HG03108 (cell line): ENCODE results near the gene OGFR.

ENCODE experiments used
- ATAC-seq: cut with Tn5 transposase; IDR thresholded peaks from one replicate; pipeline ENCODE4 v1.9.1; 2021; ENCODE audit warnings: moderate library complexity; ENCODE audit not compliant: unreplicated experiment

Gene OGFR

GRCh38 chr20:62782149-62782892 is 22.3 kb upstream of the OGFR start:
- ATAC-seq: no peak

GRCh38 chr20:62782893-62783278 is 21.7 kb upstream of the OGFR start:
- ATAC-seq: no peak

- no peak for ATAC-seq
Observed at GRCh38 chr20:62784497-62784896, 20.1 kb upstream of the OGFR start.

GRCh38 chr20:62785393-62785792 is 19.2 kb upstream of the OGFR start:
- no peak for ATAC-seq

- no peak for ATAC-seq
Observed at GRCh38 chr20:62786157-62786556, 18.5 kb upstream of the OGFR start.

GRCh38 chr20:62787321-62787720 is 17.3 kb upstream of the OGFR start:
- ATAC-seq: no peak

GRCh38 chr20:62787866-62788265 is 16.8 kb upstream of the OGFR start:
- ATAC-seq: no peak

GRCh38 chr20:62788607-62789006 is 16.0 kb upstream of the OGFR start:
- ATAC-seq: no peak

GRCh38 chr20:62790075-62790474 is 14.6 kb upstream of the OGFR start:
- no peak for ATAC-seq

GRCh38 chr20:62791301-62792181 is 13.1 kb upstream of the OGFR start:
- ATAC-seq: no peak

- ATAC-seq: no peak
Observed at GRCh38 chr20:62792182-62792939, 12.3 kb upstream of the OGFR start.

GRCh38 chr20:62792940-62793756 is 11.5 kb upstream of the OGFR start:
- no peak for ATAC-seq

- ATAC-seq: no peak
Observed at GRCh38 chr20:62793757-62794006, 11.0 kb upstream of the OGFR start.

GRCh38 chr20:62794007-62794724 is 10.5 kb upstream of the OGFR start:
- ATAC-seq: peak; percentile 53

GRCh38 chr20:62795023-62795761 is 9.4 kb upstream of the OGFR start:
- ATAC-seq: no peak

- no peak for ATAC-seq
Observed at GRCh38 chr20:62796699-62797491, 7.7 kb upstream of the OGFR start.

- ATAC-seq: no peak
Observed at GRCh38 chr20:62797671-62798532, 6.7 kb upstream of the OGFR start.

- ATAC-seq: no peak
Observed at GRCh38 chr20:62799036-62799435, 5.6 kb upstream of the OGFR start.
